ENCODE results near the gene NTM.

DNA sequence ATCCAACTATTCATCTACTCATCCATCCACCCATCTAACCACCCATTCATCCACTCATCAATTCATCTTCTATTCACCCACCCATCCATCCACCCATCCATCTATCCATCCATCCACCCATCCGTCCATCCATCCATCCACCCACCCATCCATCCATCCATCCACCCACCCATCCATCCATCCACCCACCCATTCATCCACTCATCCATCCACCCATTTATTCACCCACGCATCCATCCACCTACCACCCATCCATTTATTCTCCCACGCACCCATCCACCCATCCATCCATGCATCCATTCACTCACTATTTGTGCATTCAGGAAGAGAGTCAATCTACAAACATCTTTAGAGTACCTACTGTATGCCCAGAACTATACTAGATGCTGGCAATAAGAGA is 482.3 kb downstream of the NTM start:
- TF ChIP-seq, protein P1, sequence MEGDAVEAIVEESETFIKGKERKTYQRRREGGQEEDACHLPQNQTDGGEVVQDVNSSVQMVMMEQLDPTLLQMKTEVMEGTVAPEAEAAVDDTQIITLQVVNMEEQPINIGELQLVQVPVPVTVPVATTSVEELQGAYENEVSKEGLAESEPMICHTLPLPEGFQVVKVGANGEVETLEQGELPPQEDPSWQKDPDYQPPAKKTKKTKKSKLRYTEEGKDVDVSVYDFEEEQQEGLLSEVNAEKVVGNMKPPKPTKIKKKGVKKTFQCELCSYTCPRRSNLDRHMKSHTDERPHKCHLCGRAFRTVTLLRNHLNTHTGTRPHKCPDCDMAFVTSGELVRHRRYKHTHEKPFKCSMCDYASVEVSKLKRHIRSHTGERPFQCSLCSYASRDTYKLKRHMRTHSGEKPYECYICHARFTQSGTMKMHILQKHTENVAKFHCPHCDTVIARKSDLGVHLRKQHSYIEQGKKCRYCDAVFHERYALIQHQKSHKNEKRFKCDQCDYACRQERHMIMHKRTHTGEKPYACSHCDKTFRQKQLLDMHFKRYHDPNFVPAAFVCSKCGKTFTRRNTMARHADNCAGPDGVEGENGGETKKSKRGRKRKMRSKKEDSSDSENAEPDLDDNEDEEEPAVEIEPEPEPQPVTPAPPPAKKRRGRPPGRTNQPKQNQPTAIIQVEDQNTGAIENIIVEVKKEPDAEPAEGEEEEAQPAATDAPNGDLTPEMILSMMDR (IDR thresholded peaks at IDR 0.05): no peak
- no peak for TF ChIP-seq POLR2A (IDR thresholded peaks at IDR 0.05)

Data from Peyer's patch (tissue), 4 donors.